Neural progenitor cell (in vitro differentiated cells): ENCODE results near the gene ARHGAP29. TPM values are rescaled to one million over a fixed set of nuclear protein-coding genes. Genes with fewer than 3 reads are reported as not detected.

ENCODE experiments used
- DNase-seq: peaks from one replicate; pipeline ENCODE4 v3.0.0-alpha.2; 2016; ENCODE audit warnings: low spot score
- H2AFZ ChIP-seq: fragments of 200-600 bp; sonication (generic); replicated peaks from 2 replicates; pipeline ENCODE4 v1.6.1; 2016; ENCODE audit warnings: antibody characterized with exemption
- H3F3A ChIP-seq: fragments of 200-600 bp; sonication (generic); 2 replicates; pipeline ENCODE4 v1.6.1; 2016; ENCODE audit warnings: antibody characterized with exemption, low read depth
- H3K27ac ChIP-seq: fragments of 200-600 bp; sonication (generic); 2 replicates; pipeline ENCODE4 v1.5.1; 2016; ENCODE audit warnings: mild to moderate bottlenecking
- H3K27me3 ChIP-seq: fragments of 200-600 bp; sonication (generic); 2 replicates; pipeline ENCODE4 v1.6.1; 2016; ENCODE audit warnings: mild to moderate bottlenecking, moderate library complexity
- H3K36me3 ChIP-seq: fragments of 200-600 bp; sonication (generic); 2 replicates; pipeline ENCODE4 v1.5.1; 2016
- H3K4me1 ChIP-seq: fragments of 200-600 bp; sonication (generic); 2 replicates; pipeline ENCODE4 v1.6.1; 2016; ENCODE audit warnings: mixed run types
- H3K4me2 ChIP-seq: fragments of 200-600 bp; sonication (generic); 2 replicates; pipeline ENCODE4 v1.6.1; 2016
- H3K4me3 ChIP-seq: fragments of 200-600 bp; sonication (generic); 2 replicates; pipeline ENCODE4 v1.5.1; 2016
- H3K79me2 ChIP-seq: fragments of 200-600 bp; sonication (generic); 2 replicates; pipeline ENCODE4 v1.6.1; 2016; ENCODE audit warnings: low read depth
- H3K9ac ChIP-seq: fragments of 200-600 bp; sonication (generic); 2 replicates; pipeline ENCODE4 v1.6.1; 2016
- H3K9me3 ChIP-seq: fragments of 200-600 bp; sonication (generic); 2 replicates; pipeline ENCODE4 v1.5.1; 2016; ENCODE audit warnings: low read depth
- H4K20me1 ChIP-seq: fragments of 200-600 bp; sonication (generic); 2 replicates; pipeline ENCODE4 v1.6.1; 2016; ENCODE audit warnings: low read depth
- H3K27ac Mint-ChIP-seq: 3 replicates; pipeline ENCODE4 v1.8.0; 2021; ENCODE audit warnings: mixed read lengths
- H3K27me3 Mint-ChIP-seq: 2 replicates; pipeline ENCODE4 v1.8.0; 2022; ENCODE audit warnings: low read depth, mild to moderate bottlenecking, inconsistent platforms, moderate library complexity, mixed read lengths; ENCODE audit not compliant: insufficient read depth
- H3K36me3 Mint-ChIP-seq: 3 replicates; pipeline ENCODE4 v1.8.0; 2021; ENCODE audit warnings: mixed read lengths
- H3K4me1 Mint-ChIP-seq: 3 replicates; pipeline ENCODE4 v1.8.0; 2021; ENCODE audit warnings: mixed read lengths
- H3K4me3 Mint-ChIP-seq: 3 replicates; pipeline ENCODE4 v1.8.0; 2021; ENCODE audit warnings: mild to moderate bottlenecking, moderate library complexity, mixed read lengths
- H3K9me3 Mint-ChIP-seq: 3 replicates; pipeline ENCODE4 v1.8.0; 2020; ENCODE audit warnings: mixed read lengths
- CTCF ChIP-seq: fragments of 200-600 bp; sonication (generic); IDR thresholded peaks from 2 replicates; pipeline ENCODE4 v1.5.1; 2017; ENCODE audit warnings: antibody characterized with exemption, mild to moderate bottlenecking
- EZH2 ChIP-seq: fragments of 200-600 bp; sonication (generic); IDR thresholded peaks from 2 replicates; pipeline ENCODE4 v1.6.1; 2017; ENCODE audit warnings: antibody characterized with exemption, mild to moderate bottlenecking, moderate library complexity
- EZH2phosphoT487 ChIP-seq: fragments of 200-600 bp; sonication (generic); IDR thresholded peaks from 2 replicates; pipeline ENCODE4 v1.6.1; 2017; ENCODE audit warnings: antibody characterized with exemption
- total RNA-seq: library from RNA; depleted of rRNA; stranded (reverse); fragments of >200 nt; gene quantifications from 2 replicates; pipeline ENCODE4 v1.2.3, GENCODE V29; 2015; ENCODE audit warnings: low replicate concordance

The ARHGAP29 gene
- total RNA-seq, 1 donor from 2014 or later, result 14.8 TPM

DNA sequence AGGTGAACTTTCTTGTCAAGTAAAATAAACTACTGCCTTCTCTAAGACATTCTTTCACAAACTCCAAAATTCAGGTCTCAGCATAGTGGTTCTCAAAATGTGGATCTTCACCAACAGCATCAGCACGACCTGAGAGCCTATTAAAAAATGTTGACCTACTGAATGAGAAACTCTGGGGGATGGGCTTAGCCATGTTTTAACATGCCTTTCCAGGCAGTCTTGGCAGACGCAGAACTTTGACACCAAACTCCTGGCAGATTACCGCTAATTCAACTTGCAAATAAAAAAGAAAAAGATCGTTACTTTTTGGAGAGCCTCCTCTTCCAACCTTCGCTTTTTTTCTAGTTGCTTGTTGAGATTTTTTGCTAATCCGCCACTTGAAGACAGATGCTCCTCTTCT, 35.1 kb downstream of the ARHGAP29 start:
- Mint-ChIP-seq H3K4me3 (no peak overlapping the region), H3K27me3 (no peaks in the 10 kb centered on the region), H3K36me3 (peaks cover 9% of the 10 kb centered on the region), H3K4me1 (no peaks in the 10 kb centered on the region), H3K9me3 (no peaks in the 10 kb centered on the region), H3K27ac (no peak overlapping the region)
- Histone ChIP-seq H3K27ac (no peak overlapping the region), H3K79me2 (no peaks in the 10 kb centered on the region), H3K4me2 (no peak overlapping the region), H3K27me3 (no peaks in the 10 kb centered on the region), H3K9ac (no peak overlapping the region), H3K4me1 (no peaks in the 10 kb centered on the region), H3K9me3 (no peaks in the 10 kb centered on the region), H3K4me3 (no peak overlapping the region), H2AFZ (no peak overlapping the region), H4K20me1 (no peaks in the 10 kb centered on the region), H3F3A (no peaks in the 10 kb centered on the region), H3K36me3 (peaks cover 6% of the 10 kb centered on the region)
- TF ChIP-seq EZH2 (no peak), CTCF (no peak), EZH2phosphoT487 (no peak)
- DNase-seq, result no peak

DNA sequence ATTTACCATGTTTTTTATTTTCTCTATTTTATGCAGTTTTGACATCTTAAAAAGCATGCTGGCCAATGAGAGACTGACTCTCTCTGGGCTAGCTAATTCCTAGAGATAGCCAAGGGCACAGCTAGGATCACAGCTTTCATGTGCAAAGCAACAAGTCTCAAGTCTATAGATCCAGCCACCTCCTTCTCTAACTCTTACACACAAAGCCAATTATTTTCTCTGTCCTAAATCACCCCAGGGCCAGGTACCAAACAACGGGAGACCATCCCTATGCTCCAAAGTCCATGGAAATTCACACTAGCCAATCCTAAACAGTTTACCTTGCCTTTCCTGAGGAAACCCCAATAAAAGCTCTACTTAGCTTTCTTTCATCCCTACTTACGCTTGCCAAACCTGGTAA, 38.0 kb downstream of the ARHGAP29 start:
- no peak for DNase-seq

DNA sequence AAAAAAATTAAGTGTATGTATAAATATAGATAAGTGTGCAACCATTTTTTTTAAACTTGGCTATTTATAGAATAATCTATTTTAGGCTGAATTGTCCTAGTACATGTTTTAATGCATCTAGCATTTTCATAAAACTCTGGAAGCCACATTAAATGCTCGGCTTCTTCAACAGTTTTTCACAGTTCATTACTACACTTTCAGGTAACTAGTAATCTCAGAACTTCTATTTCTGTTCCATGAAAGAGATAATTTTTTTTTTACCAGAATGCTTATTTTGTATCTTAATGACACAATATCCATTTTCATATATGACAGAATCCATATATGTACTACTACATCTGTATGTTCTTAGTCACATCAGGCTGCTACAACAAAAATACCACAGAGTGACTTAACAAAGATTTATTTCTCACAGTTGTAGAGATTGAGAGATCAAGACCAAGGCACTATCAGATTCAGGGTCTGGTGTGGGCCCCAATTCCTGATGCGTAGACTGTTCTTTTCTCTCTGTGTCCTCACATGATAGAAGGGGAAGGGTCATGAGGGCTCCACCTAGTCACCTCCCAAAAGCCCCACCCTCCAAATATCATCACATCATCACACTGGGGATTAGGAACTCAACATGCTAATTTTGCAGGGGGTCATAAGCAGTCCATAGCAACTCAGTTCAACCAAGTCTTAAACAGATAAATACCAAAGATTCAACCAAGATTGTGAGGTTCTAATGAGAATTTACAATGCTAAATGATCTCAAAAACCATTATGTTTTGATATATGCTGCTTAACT, 43.1 kb downstream of the ARHGAP29 start:
- Mint-ChIP-seq H3K4me3 (no peak overlapping the region), H3K27ac (no peak overlapping the region), H3K27me3 (no peaks in the 10 kb centered on the region), H3K36me3 (no peaks in the 10 kb centered on the region), H3K4me1 (no peaks in the 10 kb centered on the region), H3K9me3 (peaks cover 2% of the 10 kb centered on the region)
- Histone ChIP-seq H3K4me2 (no peak overlapping the region), H3K27me3 (no peaks in the 10 kb centered on the region), H2AFZ (no peak overlapping the region), H3K27ac (no peak overlapping the region), H3K79me2 (no peaks in the 10 kb centered on the region), H4K20me1 (no peaks in the 10 kb centered on the region), H3K4me1 (no peaks in the 10 kb centered on the region), H3F3A (no peaks in the 10 kb centered on the region), H3K36me3 (no peaks in the 10 kb centered on the region), H3K9me3 (no peaks in the 10 kb centered on the region), H3K4me3 (no peak overlapping the region), H3K9ac (no peak overlapping the region)
- no peak for DNase-seq
- TF ChIP-seq EZH2 (no peak), EZH2phosphoT487 (no peak), CTCF (no peak)

More for the DNA sequence above, 38.0 kb downstream of the ARHGAP29 start:
- Histone ChIP-seq H3K9ac (no peak overlapping the region), H3K9me3 (no peaks in the 10 kb centered on the region), H3K36me3 (peaks cover 6% of the 10 kb centered on the region), H3F3A (no peaks in the 10 kb centered on the region), H3K4me3 (no peak overlapping the region), H2AFZ (no peak overlapping the region), H3K4me2 (no peak overlapping the region), H3K79me2 (no peaks in the 10 kb centered on the region), H4K20me1 (no peaks in the 10 kb centered on the region), H3K27me3 (no peaks in the 10 kb centered on the region), H3K4me1 (no peaks in the 10 kb centered on the region), H3K27ac (no peak overlapping the region)
- TF ChIP-seq EZH2, result no peak
- TF ChIP-seq CTCF, result no peak
- no peak for TF ChIP-seq EZH2phosphoT487
- Mint-ChIP-seq H3K4me1 (no peaks in the 10 kb centered on the region), H3K9me3 (peaks cover 2% of the 10 kb centered on the region), H3K27me3 (no peaks in the 10 kb centered on the region), H3K27ac (no peak overlapping the region), H3K36me3 (peaks cover 9% of the 10 kb centered on the region), H3K4me3 (no peak overlapping the region)
